Hepatocyte (in vitro differentiated cells): ENCODE data around the gene OBSL1. TPM values are rescaled to one million over a fixed set of nuclear protein-coding genes. Genes with fewer than 3 reads are reported as not detected.

ENCODE experiments used
- DNase-seq: peaks from one replicate; pipeline ENCODE4 v3.0.0-alpha.2; 2016; ENCODE audit warnings: low spot score
- H2AFZ ChIP-seq: fragments of 200-600 bp; sonication (generic); 2 replicates; pipeline ENCODE4 v1.6.0; 2016; ENCODE audit warnings: antibody characterized with exemption, mild to moderate bottlenecking
- H3K27ac ChIP-seq: fragments of 200-600 bp; sonication (generic); 2 replicates; pipeline ENCODE4 v1.5.1; 2016; ENCODE audit warnings: mild to moderate bottlenecking
- H3K27me3 ChIP-seq: fragments of 200-600 bp; sonication (generic); 2 replicates; pipeline ENCODE4 v1.6.1; 2016
- H3K36me3 ChIP-seq: fragments of 200-600 bp; sonication (generic); replicated peaks from 2 replicates; pipeline ENCODE4 v1.5.1; 2016; ENCODE audit warnings: low read depth; ENCODE audit not compliant: insufficient read depth
- H3K4me1 ChIP-seq: fragments of 200-600 bp; sonication (generic); 2 replicates; pipeline ENCODE4 v1.5.1; 2016; ENCODE audit warnings: mild to moderate bottlenecking, moderate library complexity; ENCODE audit not compliant: insufficient read depth
- H3K4me2 ChIP-seq: fragments of 200-600 bp; sonication (generic); 2 replicates; pipeline ENCODE4 v1.6.0; 2016
- H3K4me3 ChIP-seq: fragments of 200-600 bp; sonication (generic); 2 replicates; pipeline ENCODE4 v1.5.1; 2016; ENCODE audit warnings: mild to moderate bottlenecking
- H3K79me2 ChIP-seq: fragments of 200-600 bp; sonication (generic); 2 replicates; pipeline ENCODE4 v1.6.0; 2017; ENCODE audit warnings: mild to moderate bottlenecking
- H3K9me2 ChIP-seq: fragments of 200-600 bp; sonication (generic); replicated peaks from 2 replicates; pipeline ENCODE4 v1.6.0; 2017; ENCODE audit warnings: mild to moderate bottlenecking; ENCODE audit not compliant: insufficient read depth
- H3K9me3 ChIP-seq: fragments of 200-600 bp; sonication (generic); 2 replicates; pipeline ENCODE4 v1.5.1; 2016; ENCODE audit warnings: low read depth, mild to moderate bottlenecking
- H4K20me1 ChIP-seq: fragments of 200-600 bp; sonication (generic); 2 replicates; pipeline ENCODE4 v1.6.0; 2016; ENCODE audit warnings: mild to moderate bottlenecking; ENCODE audit not compliant: insufficient read depth, poor library complexity, severe bottlenecking
- EZH2 ChIP-seq: fragments of 200-600 bp; sonication (generic); IDR thresholded peaks from 2 replicates; pipeline ENCODE4 v1.6.1; 2016; ENCODE audit warnings: antibody characterized with exemption, mild to moderate bottlenecking, borderline replicate concordance
- EZH2phosphoT487 ChIP-seq: fragments of 200-600 bp; sonication (generic); IDR thresholded peaks from one replicate; pipeline ENCODE4 v1.6.1; 2018; ENCODE audit warnings: antibody characterized with exemption, mild to moderate bottlenecking, low read depth, moderate library complexity; ENCODE audit not compliant: unreplicated experiment, severe bottlenecking
- WGBS: methylation state at CpG from one replicate; pipeline ENCODE4 v1.1.6; 2016; ENCODE audit warnings: low lambda C conversion rate; ENCODE audit errors: missing lambda C conversion rate; 5-methylcytosine and 5-hydroxymethylcytosine counted together
- polyA plus RNA-seq: library from polyadenylated mRNA; unstranded; fragments of >200 nt; fragmentation: Nextera tagmentation; extraction: Ambion mirVana; gene quantifications from 2 replicates; pipeline ENCODE4 v1.2.1, GENCODE V29; 2016
- total RNA-seq: library from RNA; depleted of rRNA; stranded (reverse); fragments of >200 nt; gene quantifications from 2 replicates; pipeline ENCODE4 v1.2.3, GENCODE V29; 2014
- TF ChIP-seq, protein P1 (sequence below): fragments of 200-600 bp; sonication (generic); IDR thresholded peaks from 2 replicates; pipeline ENCODE4 v1.5.1; 2016; ENCODE audit warnings: antibody characterized with exemption, mild to moderate bottlenecking; ENCODE audit not compliant: poor library complexity

Gene OBSL1
- total and polyA plus RNA-seq, 2 experiments from 2014 or later: 61.0 to 84.6 TPM

- no peaks in the 10 kb centered on the region for H3K27me3 ChIP-seq
- TF ChIP-seq, protein P1, sequence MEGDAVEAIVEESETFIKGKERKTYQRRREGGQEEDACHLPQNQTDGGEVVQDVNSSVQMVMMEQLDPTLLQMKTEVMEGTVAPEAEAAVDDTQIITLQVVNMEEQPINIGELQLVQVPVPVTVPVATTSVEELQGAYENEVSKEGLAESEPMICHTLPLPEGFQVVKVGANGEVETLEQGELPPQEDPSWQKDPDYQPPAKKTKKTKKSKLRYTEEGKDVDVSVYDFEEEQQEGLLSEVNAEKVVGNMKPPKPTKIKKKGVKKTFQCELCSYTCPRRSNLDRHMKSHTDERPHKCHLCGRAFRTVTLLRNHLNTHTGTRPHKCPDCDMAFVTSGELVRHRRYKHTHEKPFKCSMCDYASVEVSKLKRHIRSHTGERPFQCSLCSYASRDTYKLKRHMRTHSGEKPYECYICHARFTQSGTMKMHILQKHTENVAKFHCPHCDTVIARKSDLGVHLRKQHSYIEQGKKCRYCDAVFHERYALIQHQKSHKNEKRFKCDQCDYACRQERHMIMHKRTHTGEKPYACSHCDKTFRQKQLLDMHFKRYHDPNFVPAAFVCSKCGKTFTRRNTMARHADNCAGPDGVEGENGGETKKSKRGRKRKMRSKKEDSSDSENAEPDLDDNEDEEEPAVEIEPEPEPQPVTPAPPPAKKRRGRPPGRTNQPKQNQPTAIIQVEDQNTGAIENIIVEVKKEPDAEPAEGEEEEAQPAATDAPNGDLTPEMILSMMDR: no peak
- TF ChIP-seq EZH2 (no peak), EZH2phosphoT487 (no peak)
- H3K4me3 ChIP-seq: no peak overlapping the region
- no peak for DNase-seq
- H3K27ac ChIP-seq: no peak overlapping the region
- H2AFZ ChIP-seq: no peak overlapping the region
- no peaks in the 10 kb centered on the region for H3K9me2 ChIP-seq
- H3K36me3 ChIP-seq: no peaks in the 10 kb centered on the region
- no peaks in the 10 kb centered on the region for H3K9me3 ChIP-seq
- no peaks in the 10 kb centered on the region for H3K4me1 ChIP-seq
- 75% methylated on average over 3 of the region's 3 CpGs for WGBS
- no peaks in the 10 kb centered on the region for H4K20me1 ChIP-seq
- no peaks in the 10 kb centered on the region for H3K79me2 ChIP-seq
- H3K4me2 ChIP-seq: no peak overlapping the region
Measured at GRCh38 chr2:219618733-219619122, 47.4 kb upstream of the OBSL1 start.

DNA sequence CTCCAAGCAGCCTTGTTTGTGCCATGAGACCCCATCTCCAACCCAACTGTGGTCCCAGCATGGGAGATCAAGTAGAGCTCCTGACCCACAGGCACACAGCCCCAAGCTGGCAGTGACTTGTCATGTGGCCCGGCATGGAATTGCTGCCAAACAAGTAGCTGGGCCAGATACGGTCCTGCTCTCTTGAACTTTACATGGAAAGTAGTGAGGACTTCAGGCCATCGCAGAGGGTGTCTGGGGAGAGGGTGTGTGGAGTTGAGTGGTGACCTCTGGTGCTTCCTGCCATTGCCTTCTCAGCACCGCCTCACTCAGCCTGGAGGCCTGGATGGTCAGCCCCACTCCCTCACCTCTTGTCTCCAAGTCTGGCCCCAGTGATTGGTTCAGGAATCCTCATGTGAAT is 45.2 kb upstream of the OBSL1 start:
- 98% methylated on average over 4 of the region's 4 CpGs for whole genome bisulfite sequencing

GRCh38 chr2:219615894-219616293 is 44.6 kb upstream of the OBSL1 start:
- H3K79me2 ChIP-seq: no peaks in the 10 kb centered on the region
- H3K36me3 ChIP-seq: no peaks in the 10 kb centered on the region
- H4K20me1 ChIP-seq: no peaks in the 10 kb centered on the region
- H3K4me1 ChIP-seq: no peaks in the 10 kb centered on the region
- H3K9me3 ChIP-seq: no peaks in the 10 kb centered on the region
- no peak for DNase-seq
- H3K9me2 ChIP-seq: no peaks in the 10 kb centered on the region
- no peak overlapping the region for H2AFZ ChIP-seq
- WGBS: 90% methylated on average over 12 of the region's 12 CpGs
- H3K4me2 ChIP-seq: no peak overlapping the region
- H3K27me3 ChIP-seq: no peaks in the 10 kb centered on the region
- H3K4me3 ChIP-seq: no peak overlapping the region
- H3K27ac ChIP-seq: no peak overlapping the region
- TF ChIP-seq EZH2: no peak
- TF ChIP-seq, protein P1: no peak
- TF ChIP-seq EZH2phosphoT487: no peak

More for the DNA sequence above, 45.2 kb upstream of the OBSL1 start:
- H3K79me2 ChIP-seq: no peaks in the 10 kb centered on the region
- H4K20me1 ChIP-seq: no peaks in the 10 kb centered on the region
- H3K27ac ChIP-seq: no peak overlapping the region
- no peak for DNase-seq
- no peak overlapping the region for H3K4me3 ChIP-seq
- no peaks in the 10 kb centered on the region for H3K4me1 ChIP-seq
- H3K36me3 ChIP-seq: no peaks in the 10 kb centered on the region
- no peaks in the 10 kb centered on the region for H3K27me3 ChIP-seq
- no peaks in the 10 kb centered on the region for H3K9me3 ChIP-seq
- H2AFZ ChIP-seq: no peak overlapping the region
- no peak for TF ChIP-seq EZH2
- TF ChIP-seq, protein P1: no peak
- no peak for TF ChIP-seq EZH2phosphoT487
- H3K9me2 ChIP-seq: no peaks in the 10 kb centered on the region
- no peak overlapping the region for H3K4me2 ChIP-seq

DNA sequence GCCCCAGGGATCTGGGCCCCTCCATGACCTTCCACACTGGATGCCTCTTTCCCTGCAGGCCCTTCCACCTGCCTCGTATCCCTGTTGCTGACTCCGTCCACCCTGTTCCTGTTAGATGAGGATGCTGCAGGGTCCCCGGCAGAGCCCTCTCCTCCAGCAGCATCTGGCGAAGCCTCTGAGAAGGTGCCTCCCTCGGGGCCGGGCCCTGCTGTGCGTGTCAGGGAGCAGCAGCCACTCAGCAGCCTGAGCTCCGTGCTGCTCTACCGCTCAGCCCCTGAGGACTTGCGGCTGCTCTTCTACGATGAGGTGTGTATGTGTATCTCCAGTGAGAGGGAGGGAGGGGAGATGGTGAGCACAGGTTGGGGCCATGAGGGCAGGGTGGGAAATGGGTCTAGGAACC is 43.7 kb upstream of the OBSL1 start:
- no peak overlapping the region for H3K4me3 ChIP-seq
- H3K9me3 ChIP-seq: no peaks in the 10 kb centered on the region
- H3K4me2 ChIP-seq: no peak overlapping the region
- H4K20me1 ChIP-seq: no peaks in the 10 kb centered on the region
- no peak overlapping the region for H2AFZ ChIP-seq
- no peaks in the 10 kb centered on the region for H3K9me2 ChIP-seq
- WGBS: 95% methylated on average over 11 of the region's 11 CpGs
- no peaks in the 10 kb centered on the region for H3K79me2 ChIP-seq
- no peaks in the 10 kb centered on the region for H3K4me1 ChIP-seq
- no peak overlapping the region for H3K27ac ChIP-seq
- TF ChIP-seq EZH2 (no peak), EZH2phosphoT487 (no peak)
- TF ChIP-seq, protein P1: no peak
- no peaks in the 10 kb centered on the region for H3K27me3 ChIP-seq
- no peak for DNase-seq
- no peaks in the 10 kb centered on the region for H3K36me3 ChIP-seq
